Inferior parietal cortex (tissue), 1 donor: ENCODE data around the gene ULBP1.
"Not testable (repeated sequence)": the region's sequence is repeated elsewhere in the genome, so short reads cannot be mapped to it uniquely, and the experiment has no call there.

ENCODE experiments used
- DNase-seq: peaks from one replicate; pipeline ENCODE4 v3.0.0-alpha.2; 2016; ENCODE audit errors: extremely low spot score

The ULBP1 gene

GRCh38 chr6:150004783-150005717, 41.3 kb downstream of the ULBP1 start:
- DNase-seq: peak; percentile 76

- DNase-seq: no peak
Measured at GRCh38 chr6:150005761-150006651, 42.3 kb downstream of the ULBP1 start.

- DNase-seq: no peak
Measured at GRCh38 chr6:150006961-150007464, 43.3 kb downstream of the ULBP1 start.

- no peak for DNase-seq
Measured at GRCh38 chr6:150008588-150008987, 44.8 kb downstream of the ULBP1 start.

- DNase-seq: not testable (repeated sequence)
Measured at GRCh38 chr6:150012846-150013784, 49.4 kb downstream of the ULBP1 start.

GRCh38 chr6:150013785-150014622, 50.3 kb downstream of the ULBP1 start:
- not testable (repeated sequence) for DNase-seq

- DNase-seq: not testable (repeated sequence)
Measured at GRCh38 chr6:150014623-150015280, 51.0 kb downstream of the ULBP1 start.

- not testable (repeated sequence) for DNase-seq
Measured at GRCh38 chr6:150015281-150016001, 51.7 kb downstream of the ULBP1 start.

GRCh38 chr6:150016324-150017185, 52.8 kb downstream of the ULBP1 start:
- DNase-seq: peak; percentile 88

- not testable (repeated sequence) for DNase-seq
Measured at GRCh38 chr6:150017186-150017521, 53.4 kb downstream of the ULBP1 start.

- DNase-seq: no peak
Measured at GRCh38 chr6:150018846-150019580, 55.3 kb downstream of the ULBP1 start.

- DNase-seq: not testable (repeated sequence)
Measured at GRCh38 chr6:150021870-150022269, 58.1 kb downstream of the ULBP1 start.
